GM12873 (cell line): ENCODE results near the gene LDLRAD3.
A peak's percentile ranks its signal among the peaks of the same experiment; 100 is the strongest.

Experiments
- CTCF ChIP-seq: IDR thresholded peaks from 2 replicates; pipeline ENCODE4 v1.5.1; 2012; ENCODE audit warnings: low read depth, mild to moderate bottlenecking, moderate library complexity, low read length, control low read depth; ENCODE audit not compliant: insufficient read depth; ENCODE audit errors: missing control alignments

Gene LDLRAD3

GRCh38 chr11:36127550-36127949 is 183.7 kb downstream of the LDLRAD3 start:
- TF ChIP-seq CTCF: no peak

- TF ChIP-seq CTCF: no peak
Observed at GRCh38 chr11:36129955-36130354, 186.1 kb downstream of the LDLRAD3 start.

- TF ChIP-seq CTCF: no peak
Observed at GRCh38 chr11:36130401-36130800, 186.5 kb downstream of the LDLRAD3 start.

- TF ChIP-seq CTCF: peak; percentile 67
Observed at GRCh38 chr11:36131721-36132397, 188.0 kb downstream of the LDLRAD3 start.

- TF ChIP-seq CTCF: no peak
Observed at GRCh38 chr11:36132940-36133339, 189.1 kb downstream of the LDLRAD3 start.

- no peak for TF ChIP-seq CTCF
Observed at GRCh38 chr11:36135076-36135475, 191.2 kb downstream of the LDLRAD3 start.

GRCh38 chr11:36139767-36140166 is 195.9 kb downstream of the LDLRAD3 start:
- TF ChIP-seq CTCF: no peak
